T-cell (primary cell): ENCODE data around the gene KIAA0513. TPM values are rescaled to one million over a fixed set of nuclear protein-coding genes. Genes with fewer than 3 reads are reported as not detected.

Experiments
- ATAC-seq, 4 experiments: fragments of 200-7000 bp in 3 of 4; fragments of 150-1000 bp in 1 of 4; cut with Tn5 transposase; replicated peaks in 1 of 4; 1 replicate in 3 of 4; 2 replicates in 1 of 4; pipeline ENCODE4 v1.10.0; 2021; ENCODE audit warnings: moderate library complexity in 3 of 4, mild to moderate bottlenecking in 2 of 4, moderate number of reproducible peaks in 1 of 4
- CTCF ChIA-PET, 2 donors: fragments of 300-600 bp; sonication (Branson Sonifier 250); formaldehyde crosslinking; loops; one replicate each; lab custom pipeline; 2022; ENCODE audit warnings: antibody characterized with exemption in 2 of 2; lab: Charles Lee
- POLR2A ChIA-PET, 2 donors: fragments of 300-600 bp; sonication (Branson Sonifier 250); formaldehyde crosslinking; loops; one replicate each; lab custom pipeline; 2022; ENCODE audit warnings: antibody characterized with exemption in 2 of 2; lab: Charles Lee
- DNase-seq, 35 experiments: peaks; one replicate each; pipeline versions ENCODE4 v3.0.0 to v3.0.0-alpha.2; 2013 to 2023
- H3K27ac ChIP-seq: one replicate; pipeline ENCODE4 v1.5.1; 2013; ENCODE audit warnings: low read length
- H3K27me3 ChIP-seq, 2 experiments: replicated peaks in 1 of 2; 1 replicate in 1 of 2; 2 replicates in 1 of 2; pipeline versions ENCODE4 v1.6.1 to v1.7.0; 2013; ENCODE audit warnings: low read length in 1 of 2, mixed read lengths in 1 of 2; ENCODE audit not compliant: control insufficient read depth in 2 of 2, insufficient read depth in 2 of 2; ENCODE audit errors: extremely low read depth in 1 of 2
- H3K36me3 ChIP-seq, 2 donors: 1 replicate in 1 of 2; 2 replicates in 1 of 2; pipeline versions ENCODE4 v1.6.1 to v1.7.0; 2013; ENCODE audit warnings: low read length in 1 of 2; ENCODE audit not compliant: control insufficient read depth in 2 of 2, insufficient read depth in 1 of 2; ENCODE audit errors: extremely low read depth in 1 of 2
- H3K4me1 ChIP-seq, 2 experiments: 1 replicate in 1 of 2; 2 replicates in 1 of 2; pipeline versions ENCODE4 v1.6.1 to v1.7.0; 2013; ENCODE audit warnings: low read length in 2 of 2, mixed read lengths in 1 of 2; ENCODE audit not compliant: insufficient read depth in 2 of 2, control insufficient read depth in 1 of 2; ENCODE audit errors: extremely low read depth in 1 of 2
- H3K4me3 ChIP-seq, 2 donors: 1 replicate in 1 of 2; 2 replicates in 1 of 2; pipeline versions ENCODE4 v1.5.1 to v1.7.0; 2013; ENCODE audit warnings: mild to moderate bottlenecking in 2 of 2, low read length in 1 of 2, moderate library complexity in 1 of 2; ENCODE audit not compliant: control insufficient read depth in 1 of 2; ENCODE audit errors: extremely low read depth in 1 of 2
- H3K9me3 ChIP-seq: 2 replicates; pipeline ENCODE4 v1.7.0; 2013
- H3K27ac Mint-ChIP-seq, 2 donors: one replicate each; pipeline ENCODE4 v1.8.0; 2020 to 2021; ENCODE audit warnings: mild to moderate bottlenecking in 2 of 2, mixed read lengths in 2 of 2
- H3K27me3 Mint-ChIP-seq, 2 donors: one replicate each; pipeline ENCODE4 v1.8.0; 2021 to 2022; ENCODE audit warnings: mixed read lengths in 2 of 2
- H3K36me3 Mint-ChIP-seq: one replicate; pipeline ENCODE4 v1.8.0; 2021; ENCODE audit warnings: mixed read lengths
- H3K4me1 Mint-ChIP-seq, 3 donors: one replicate each; pipeline ENCODE4 v1.8.0; 2020 to 2022; ENCODE audit warnings: mixed read lengths in 3 of 3, mild to moderate bottlenecking in 1 of 3
- H3K4me3 Mint-ChIP-seq, 3 donors: one replicate each; pipeline ENCODE4 v1.8.0; 2020 to 2022; ENCODE audit warnings: mild to moderate bottlenecking in 3 of 3, mixed read lengths in 3 of 3, moderate library complexity in 3 of 3
- H3K9me3 Mint-ChIP-seq, 3 donors: one replicate each; pipeline ENCODE4 v1.8.0; 2020 to 2022; ENCODE audit warnings: mixed read lengths in 3 of 3
- WGBS: methylation state at CpG from one replicate; pipeline ENCODE4 v1.1.5; 2013; ENCODE audit warnings: missing lambda C conversion rate; ENCODE audit not compliant: insufficient coverage; 5-methylcytosine and 5-hydroxymethylcytosine counted together
- total RNA-seq, 35 experiments: library from RNA in 6 of 35; stranded (reverse) in 6 of 35; fragments of 120-200 nt in 1 of 35; gene quantifications; one replicate each; pipeline versions ENCODE4 v1.2.1 to v1.2.4 and lab custom pipeline; 2013 to 2026

KIAA0513 gene
- total RNA-seq, 5 donors from 2014 or later (not counting 1 experiment from before 2014, with no cell fraction given), result 9.2 to 19.7 (median 17.2) TPM

GRCh38 chr16:85123891-85124635 is 96.5 kb downstream of the KIAA0513 start:
- no peak overlapping the region for H3K27ac ChIP-seq
- DNase-seq, result no peak
- Mint-ChIP-seq H3K27ac (no peak overlapping the region), H3K9me3 (peaks cover 0 to 3% (median 0%) of the 10 kb centered on the region in 3 donors), H3K4me1 (peaks cover 2 to 7% (median 6%) of the 10 kb centered on the region in 3 donors), H3K4me3 (no peak overlapping the region), H3K36me3 (no peaks in the 10 kb centered on the region), H3K27me3 (peaks cover 0 to 1% of the 10 kb centered on the region in 2 donors)
- 89% methylated on average over 32 of the region's 34 CpGs for WGBS
- H3K4me1 ChIP-seq, result peaks cover 0 to 6% of the 10 kb centered on the region in 2 experiments
- no peak for ATAC-seq
- no peak overlapping the region for H3K4me3 ChIP-seq
- ChIA-PET POLR2A (interaction anchor here in 1 of 2 donors (0.6 kb wide), 1 partner anchor 723 kb away, joined by 4 read pairs; no protein-coding TSS in a partner anchor), CTCF (no interaction called here)
- H3K36me3 ChIP-seq, result no peaks in the 10 kb centered on the region
- peaks cover 0 to 6% of the 10 kb centered on the region in 2 experiments for H3K27me3 ChIP-seq
- H3K9me3 ChIP-seq, result no peaks in the 10 kb centered on the region

- Mint-ChIP-seq H3K27ac (no peak overlapping the region), H3K36me3 (no peaks in the 10 kb centered on the region), H3K9me3 (peaks cover 0 to 3% (median 0%) of the 10 kb centered on the region in 3 donors), H3K4me3 (no peak overlapping the region), H3K4me1 (peaks cover 2 to 7% (median 6%) of the 10 kb centered on the region in 3 donors), H3K27me3 (peaks cover 0 to 1% of the 10 kb centered on the region in 2 donors)
- Histone ChIP-seq H3K27me3 (peaks cover 0 to 6% of the 10 kb centered on the region in 2 experiments), H3K4me3 (no peak overlapping the region), H3K36me3 (no peaks in the 10 kb centered on the region), H3K27ac (no peak overlapping the region), H3K9me3 (no peaks in the 10 kb centered on the region), H3K4me1 (peaks cover 0 to 6% of the 10 kb centered on the region in 2 experiments)
- POLR2A ChIA-PET, result no interaction called here
- CTCF ChIA-PET, result no interaction called here
- DNase-seq (no peak), ATAC-seq (no peak)
- 77% methylated on average over 6 of the region's 11 CpGs for WGBS
Measured at GRCh38 chr16:85124636-85125346, 97.2 kb downstream of the KIAA0513 start.

GRCh38 chr16:85125570-85126393 is 98.2 kb downstream of the KIAA0513 start:
- 89% methylated on average over 14 of the region's 16 CpGs for WGBS
- POLR2A ChIA-PET, result no interaction called here

GRCh38 chr16:85126394-85126704 is 98.8 kb downstream of the KIAA0513 start:
- Histone ChIP-seq H3K4me3 (no peak overlapping the region), H3K4me1 (peaks cover 0 to 6% of the 10 kb centered on the region in 2 experiments), H3K27me3 (peaks cover 0 to 9% of the 10 kb centered on the region in 2 experiments), H3K9me3 (no peaks in the 10 kb centered on the region), H3K36me3 (no peaks in the 10 kb centered on the region), H3K27ac (no peak overlapping the region)
- 72% methylated on average over 8 of the region's 12 CpGs for WGBS
- ATAC-seq (no peak), DNase-seq (no peak)
- no peak overlapping the region for H3K27ac Mint-ChIP-seq
- peaks cover 2 to 7% (median 6%) of the 10 kb centered on the region in 3 donors for H3K4me1 Mint-ChIP-seq
- H3K36me3 Mint-ChIP-seq, result no peaks in the 10 kb centered on the region
- ChIA-PET CTCF (no interaction called here), POLR2A (no interaction called here)
- H3K9me3 Mint-ChIP-seq, result peaks cover 0 to 3% (median 0%) of the 10 kb centered on the region in 3 donors
- H3K4me3 Mint-ChIP-seq, result no peak overlapping the region
- H3K27me3 Mint-ChIP-seq, result peaks cover 0 to 1% of the 10 kb centered on the region in 2 donors

More at GRCh38 chr16:85125570-85126393, 98.2 kb downstream of the KIAA0513 start:
- Histone ChIP-seq H3K4me1 (peaks cover 0 to 6% of the 10 kb centered on the region in 2 experiments), H3K27ac (no peak overlapping the region), H3K9me3 (no peaks in the 10 kb centered on the region), H3K27me3 (peaks cover 0 to 9% of the 10 kb centered on the region in 2 experiments), H3K36me3 (no peaks in the 10 kb centered on the region), H3K4me3 (no peak overlapping the region)
- Mint-ChIP-seq H3K27me3 (peaks cover 0 to 1% of the 10 kb centered on the region in 2 donors), H3K4me3 (no peak overlapping the region), H3K4me1 (peaks cover 2 to 7% (median 6%) of the 10 kb centered on the region in 3 donors), H3K36me3 (no peaks in the 10 kb centered on the region), H3K27ac (no peak overlapping the region), H3K9me3 (peaks cover 0 to 3% (median 0%) of the 10 kb centered on the region in 3 donors)
- no peak for ATAC-seq
- no peak for DNase-seq
- CTCF ChIA-PET, result no interaction called here

- no peak for DNase-seq
Measured at GRCh38 chr16:85126705-85127378, 99.2 kb downstream of the KIAA0513 start.

More at GRCh38 chr16:85126705-85127378, 99.2 kb downstream of the KIAA0513 start:
- H3K4me1 ChIP-seq, result peaks cover 0 to 6% of the 10 kb centered on the region in 2 experiments
- H3K4me3 ChIP-seq, result no peak overlapping the region
- 57% methylated on average over 4 of the region's 20 CpGs for WGBS
- no peak for ATAC-seq
- H3K27ac ChIP-seq, result no peak overlapping the region
- Mint-ChIP-seq H3K4me3 (no peak overlapping the region), H3K9me3 (peaks cover 0 to 3% (median 0%) of the 10 kb centered on the region in 3 donors), H3K27me3 (peaks cover 0 to 1% of the 10 kb centered on the region in 2 donors), H3K4me1 (peaks cover 2 to 7% (median 6%) of the 10 kb centered on the region in 3 donors), H3K36me3 (no peaks in the 10 kb centered on the region), H3K27ac (no peak overlapping the region)
- H3K27me3 ChIP-seq, result peaks cover 0 to 9% of the 10 kb centered on the region in 2 experiments
- CTCF ChIA-PET, result no interaction called here
- H3K36me3 ChIP-seq, result no peaks in the 10 kb centered on the region
- no peaks in the 10 kb centered on the region for H3K9me3 ChIP-seq
- POLR2A ChIA-PET, result no interaction called here
